Psoas muscle (tissue), 8 donors: Measurements from ENCODE around the gene CELF6. TPM values are rescaled to one million over a fixed set of nuclear protein-coding genes. Genes with fewer than 3 reads are reported as not detected.

Experiments used
- ATAC-seq, 4 donors: fragments of 200-7000 bp; cut with Tn5 transposase; one replicate each; pipeline ENCODE4 v1.9.1; 2020; ENCODE audit warnings: moderate library complexity in 3 of 4, mild to moderate bottlenecking in 2 of 4
- DNase-seq, 2 donors: peaks; one replicate each; pipeline ENCODE4 v3.0.0-alpha.2; 2020
- H3K27ac ChIP-seq: fragments of 200-600 bp; one replicate; pipeline ENCODE4 v1.8.0; 2022
- H3K27me3 ChIP-seq, 3 donors: fragments of 200-600 bp in 1 of 3; one replicate each; pipeline versions ENCODE4 v1.6.1 to v1.8.0; 2013 to 2022; ENCODE audit warnings: low read length in 2 of 3, mild to moderate bottlenecking in 2 of 3, moderate library complexity in 1 of 3; ENCODE audit not compliant: insufficient read depth in 3 of 3
- H3K36me3 ChIP-seq, 2 donors: fragments of 200-600 bp in 1 of 2; one replicate each; pipeline versions ENCODE4 v1.6.1 to v1.8.0; 2013 to 2022; ENCODE audit warnings: low read depth in 1 of 2, mild to moderate bottlenecking in 1 of 2, moderate library complexity in 1 of 2; ENCODE audit not compliant: insufficient read depth in 1 of 2
- H3K4me1 ChIP-seq: fragments of 200-600 bp; one replicate; pipeline ENCODE4 v1.8.0; 2022
- H3K4me3 ChIP-seq: fragments of 200-600 bp; one replicate; pipeline ENCODE4 v1.8.0; 2022; ENCODE audit warnings: mild to moderate bottlenecking
- H3K9me3 ChIP-seq: fragments of 200-600 bp; one replicate; pipeline ENCODE4 v1.8.0; 2022
- WGBS, 3 donors: extraction: QIAGEN DNeasy Blood & Tissue Kit; methylation state at CpG; one replicate each; pipeline versions ENCODE4 v1.1.6 to v1.1.7; 2013; 5-methylcytosine and 5-hydroxymethylcytosine counted together
- intact Hi-C, 2 donors: fragments of 100-400 bp; cut with DNase I; formaldehyde crosslinking; loops; one replicate each; pipeline versions ENCODE4 v1.11.0 to v1.14.2; 2022
- polyA plus RNA-seq, 3 donors: library from polyadenylated mRNA; stranded (reverse); fragments of 200-250 nt; gene quantifications; one replicate each; pipeline ENCODE4 v1.2.3, GENCODE V29; 2013
- total RNA-seq, 4 donors: library from RNA; stranded (reverse); fragmentation: NEBNext Ultra II Directional in 2 of 4; extraction: Animal tissue kit (Norgen Biotek cat#: 25700) in 2 of 4; gene quantifications; one replicate each; pipeline versions ENCODE4 v1.2.1 to v1.2.4, GENCODE V29; 2021 to 2023
- TF ChIP-seq, protein P1 (sequence below): fragments of 200-600 bp; IDR thresholded peaks from one replicate; pipeline ENCODE4 v1.8.0; 2022; ENCODE audit warnings: antibody characterized with exemption
- donor health status: healthy with polysubstance abuse.
- donor health status: DM: no; HTN: no; CAD: no; lungs with moderate emphysema.
- donor health status: Bipolar disorder and iron deficiency.
- donor health status: healthy.
- donor health status: DM: yes; HTN: yes; CAD: no.
- donor health status: DM: no; HTN: no; CAD: no.
- donor health status: DM: no; HTN: no; CAD: no.
- donor health status: DM: yes; HTN: yes; CAD: no.

CELF6 gene
- total and polyA plus RNA-seq, 7 donors: 0.13 to 0.81 (median 0.20) TPM

DNA sequence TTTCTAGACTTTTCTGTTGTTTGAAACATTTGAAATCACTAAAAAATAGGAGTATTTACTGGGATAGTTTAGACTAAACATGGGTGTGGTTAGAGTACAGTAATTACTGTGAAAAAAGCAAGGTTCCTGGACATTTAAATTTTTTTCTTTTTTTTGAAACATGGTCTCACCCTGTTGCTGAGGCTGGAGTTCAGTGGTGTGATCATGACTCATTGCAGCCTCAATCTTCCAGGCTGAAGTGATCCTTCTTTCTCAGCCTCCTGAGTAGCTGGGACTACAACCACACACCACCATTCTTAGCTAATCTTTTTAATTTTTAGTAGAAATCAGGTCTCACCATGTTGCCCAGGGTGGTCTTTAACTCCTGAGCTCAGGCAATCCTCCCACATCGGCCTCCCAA is 20.4 kb upstream of the CELF6 start:
- intact Hi-C loops: no loop called here
- ATAC-seq (no peak), DNase-seq (no peak)
- 81 to 86% (median 82%) methylated on average over 1 of the region's 1 CpG for WGBS, 3 donors
- H3K27me3 ChIP-seq: no peaks in the 10 kb centered on the region
- TF ChIP-seq, protein P1, sequence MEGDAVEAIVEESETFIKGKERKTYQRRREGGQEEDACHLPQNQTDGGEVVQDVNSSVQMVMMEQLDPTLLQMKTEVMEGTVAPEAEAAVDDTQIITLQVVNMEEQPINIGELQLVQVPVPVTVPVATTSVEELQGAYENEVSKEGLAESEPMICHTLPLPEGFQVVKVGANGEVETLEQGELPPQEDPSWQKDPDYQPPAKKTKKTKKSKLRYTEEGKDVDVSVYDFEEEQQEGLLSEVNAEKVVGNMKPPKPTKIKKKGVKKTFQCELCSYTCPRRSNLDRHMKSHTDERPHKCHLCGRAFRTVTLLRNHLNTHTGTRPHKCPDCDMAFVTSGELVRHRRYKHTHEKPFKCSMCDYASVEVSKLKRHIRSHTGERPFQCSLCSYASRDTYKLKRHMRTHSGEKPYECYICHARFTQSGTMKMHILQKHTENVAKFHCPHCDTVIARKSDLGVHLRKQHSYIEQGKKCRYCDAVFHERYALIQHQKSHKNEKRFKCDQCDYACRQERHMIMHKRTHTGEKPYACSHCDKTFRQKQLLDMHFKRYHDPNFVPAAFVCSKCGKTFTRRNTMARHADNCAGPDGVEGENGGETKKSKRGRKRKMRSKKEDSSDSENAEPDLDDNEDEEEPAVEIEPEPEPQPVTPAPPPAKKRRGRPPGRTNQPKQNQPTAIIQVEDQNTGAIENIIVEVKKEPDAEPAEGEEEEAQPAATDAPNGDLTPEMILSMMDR: no peak
- H3K36me3 ChIP-seq: peaks cover 2 to 70% of the 10 kb centered on the region in 2 donors
- H3K4me1 ChIP-seq: no peaks in the 10 kb centered on the region
- H3K27ac ChIP-seq: no peak overlapping the region
- H3K9me3 ChIP-seq: no peaks in the 10 kb centered on the region
- H3K4me3 ChIP-seq: no peak overlapping the region

DNA sequence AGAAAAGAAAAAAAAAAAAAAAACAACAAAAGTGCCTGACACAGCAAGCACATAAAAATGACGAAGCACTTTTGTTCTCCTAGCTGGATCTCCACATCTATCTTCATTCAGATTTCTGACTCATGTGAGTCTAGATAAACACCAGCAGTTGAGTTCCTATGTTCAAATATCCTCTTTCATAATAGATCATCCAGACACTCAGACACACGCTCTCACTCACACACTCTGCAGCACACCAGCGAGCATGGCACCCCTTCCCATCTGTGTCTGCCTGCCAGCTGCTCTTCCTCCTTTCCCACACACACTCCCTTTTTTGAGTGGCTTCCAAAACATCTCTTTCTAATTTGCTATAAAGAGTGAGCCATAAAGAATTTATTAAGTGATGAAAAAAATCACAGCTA is 19.8 kb upstream of the CELF6 start:
- intact Hi-C loops: no loop called here
- H3K9me3 ChIP-seq: no peaks in the 10 kb centered on the region
- H3K27me3 ChIP-seq: no peaks in the 10 kb centered on the region
- H3K4me1 ChIP-seq: no peaks in the 10 kb centered on the region
- H3K4me3 ChIP-seq: no peak overlapping the region
- 59 to 66% (median 60%) methylated on average over 3 of the region's 3 CpGs for WGBS, 3 donors
- TF ChIP-seq, protein P1: no peak
- H3K36me3 ChIP-seq: peaks cover 0 to 64% of the 10 kb centered on the region in 2 donors
- DNase-seq: no peak
- peak in 2 of 4 donors; percentile 39 to 41 for ATAC-seq
- H3K27ac ChIP-seq: no peak overlapping the region

DNA sequence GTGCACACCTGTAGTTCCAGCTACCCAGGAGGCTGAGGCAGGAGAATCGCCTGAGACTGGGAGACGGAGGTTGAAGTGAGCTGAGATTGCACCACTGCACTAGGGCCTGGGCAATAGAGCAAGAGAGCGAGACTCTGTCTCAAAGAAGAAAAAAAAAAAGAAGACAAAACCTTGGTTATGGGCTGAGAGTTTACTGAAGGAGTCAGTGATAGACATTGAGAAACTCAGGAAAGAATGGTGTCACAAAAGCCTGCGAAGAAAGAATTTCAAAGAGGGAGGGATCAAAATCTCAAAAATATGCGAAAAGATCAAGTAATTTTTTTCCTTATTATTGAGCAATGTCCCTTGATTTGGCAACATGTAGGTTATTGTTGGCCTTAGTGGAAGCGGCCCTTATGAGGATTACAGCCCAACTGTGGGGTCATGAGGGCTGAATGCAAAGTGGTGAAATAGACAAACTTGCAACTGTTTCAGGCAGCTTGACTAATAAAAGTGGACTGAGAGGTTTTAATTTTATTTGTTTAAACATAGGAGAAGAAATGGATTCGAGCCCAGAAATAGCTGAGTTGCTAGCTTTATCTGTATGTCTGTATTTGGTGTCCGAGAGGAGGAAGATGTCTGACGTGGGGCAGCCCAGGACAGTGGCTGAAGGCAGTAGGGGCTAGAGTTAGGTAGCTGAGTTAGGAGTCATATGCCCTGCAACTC is 18.8 kb upstream of the CELF6 start:
- no peaks in the 10 kb centered on the region for H3K9me3 ChIP-seq
- no peak overlapping the region for H3K4me3 ChIP-seq
- peaks cover 0 to 54% of the 10 kb centered on the region in 2 donors for H3K36me3 ChIP-seq
- intact Hi-C loops: no loop called here
- DNase-seq (no peak), ATAC-seq (peak in 2 of 4 donors; percentile 37 to 64)
- no peaks in the 10 kb centered on the region for H3K27me3 ChIP-seq
- no peak overlapping the region for H3K27ac ChIP-seq
- 90 to 92% (median 91%) methylated on average over 9 of the region's 9 CpGs for WGBS, 3 donors
- H3K4me1 ChIP-seq: no peaks in the 10 kb centered on the region
- TF ChIP-seq, protein P1: no peak

DNA sequence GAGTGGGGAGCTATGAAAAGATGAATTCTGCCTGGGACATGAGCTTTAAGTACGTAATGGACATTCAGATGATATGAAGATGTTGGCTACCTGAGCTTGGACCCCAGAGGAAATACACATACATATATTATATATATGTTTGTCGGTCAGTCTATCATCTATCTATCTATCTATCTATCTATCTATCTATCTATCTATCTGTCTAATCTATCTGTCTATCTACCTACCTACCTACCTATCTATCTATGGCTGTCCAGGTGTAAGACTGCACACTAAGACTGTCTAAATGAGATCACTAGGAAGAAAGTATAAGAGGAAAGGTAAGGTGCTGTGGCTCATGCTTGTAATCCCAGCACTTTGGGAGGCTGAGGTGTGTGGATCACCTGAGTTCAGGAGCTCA is 18.2 kb upstream of the CELF6 start:
- Histone ChIP-seq H3K4me1 (no peaks in the 10 kb centered on the region), H3K27me3 (no peaks in the 10 kb centered on the region), H3K4me3 (no peak overlapping the region), H3K27ac (no peak overlapping the region), H3K36me3 (peaks cover 0 to 48% of the 10 kb centered on the region in 2 donors), H3K9me3 (no peaks in the 10 kb centered on the region)
- intact Hi-C loops: no loop called here
- TF ChIP-seq, protein P1: no peak
- WGBS, 3 donors: 96 to 100% (median 100%) methylated on average over 2 of the region's 2 CpGs
- ATAC-seq (no peak), DNase-seq (no peak)

DNA sequence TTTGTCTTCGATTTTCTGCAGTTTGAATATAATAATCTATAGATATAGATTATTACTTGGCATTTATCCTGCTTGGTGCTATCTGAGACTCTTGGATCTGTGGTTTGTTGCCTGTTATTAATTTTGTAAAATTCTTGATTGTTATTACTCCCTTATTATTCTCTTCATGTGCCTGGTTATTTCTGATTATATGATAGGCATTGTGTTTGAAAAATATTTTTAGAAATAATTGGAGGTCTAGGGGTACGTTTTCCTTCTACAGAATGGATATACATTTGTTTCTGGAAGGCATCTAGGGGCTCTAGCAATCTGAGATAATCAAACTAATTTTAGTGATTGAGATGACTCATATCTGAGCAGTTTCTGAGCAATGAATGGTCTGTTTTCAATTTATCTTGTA is 14.9 kb upstream of the CELF6 start:
- Histone ChIP-seq H3K4me3 (no peak overlapping the region), H3K27ac (no peak overlapping the region), H3K27me3 (no peaks in the 10 kb centered on the region), H3K9me3 (no peaks in the 10 kb centered on the region), H3K36me3 (peaks cover 0 to 32% of the 10 kb centered on the region in 2 donors), H3K4me1 (no peaks in the 10 kb centered on the region)
- WGBS, 3 donors: 89 to 95% (median 94%) methylated on average over 2 of the region's 2 CpGs
- intact Hi-C loops: no loop called here
- TF ChIP-seq, protein P1: no peak
- no peak for DNase-seq
- ATAC-seq: no peak
